ENCODE measurements around the gene TRIP10.

- no peak for TF ChIP-seq EZH2 (IDR thresholded peaks at IDR 0.05; ENCODE audit: borderline replicate concordance, insufficient read depth, low read length, poor library complexity, severe bottlenecking)
- TF ChIP-seq CTCF (IDR thresholded peaks at IDR 0.05; ENCODE audit: poor library complexity, severe bottlenecking): no peak
- TF ChIP-seq RAD21 (conservative IDR thresholded peaks at IDR 0.05): no peak
- no peak for TF ChIP-seq REST (IDR thresholded peaks at IDR 0.05; ENCODE audit: borderline replicate concordance)
- no peak for TF ChIP-seq EP300 (conservative IDR thresholded peaks at IDR 0.05; ENCODE audit: poor library complexity, severe bottlenecking)
- no peak for TF ChIP-seq POLR2AphosphoS5 (IDR thresholded peaks at IDR 0.05)
- TF ChIP-seq TAF1 (IDR thresholded peaks at IDR 0.05; ENCODE audit: low read depth): no peak
- TF ChIP-seq MXI1 (conservative IDR thresholded peaks at IDR 0.05; ENCODE audit: poor library complexity, severe bottlenecking): no peak
Observed at GRCh38 chr19:6731822-6732221, 7.7 kb upstream of the TRIP10 start.
